Fibroblast of the conjunctiva (primary cell): Measurements from ENCODE around the gene RAB36.

ENCODE experiments used
- DNase-seq: peaks from one replicate; pipeline ENCODE4 v3.0.0-alpha.2; 2010; ENCODE audit warnings: low read depth

Gene RAB36

DNA sequence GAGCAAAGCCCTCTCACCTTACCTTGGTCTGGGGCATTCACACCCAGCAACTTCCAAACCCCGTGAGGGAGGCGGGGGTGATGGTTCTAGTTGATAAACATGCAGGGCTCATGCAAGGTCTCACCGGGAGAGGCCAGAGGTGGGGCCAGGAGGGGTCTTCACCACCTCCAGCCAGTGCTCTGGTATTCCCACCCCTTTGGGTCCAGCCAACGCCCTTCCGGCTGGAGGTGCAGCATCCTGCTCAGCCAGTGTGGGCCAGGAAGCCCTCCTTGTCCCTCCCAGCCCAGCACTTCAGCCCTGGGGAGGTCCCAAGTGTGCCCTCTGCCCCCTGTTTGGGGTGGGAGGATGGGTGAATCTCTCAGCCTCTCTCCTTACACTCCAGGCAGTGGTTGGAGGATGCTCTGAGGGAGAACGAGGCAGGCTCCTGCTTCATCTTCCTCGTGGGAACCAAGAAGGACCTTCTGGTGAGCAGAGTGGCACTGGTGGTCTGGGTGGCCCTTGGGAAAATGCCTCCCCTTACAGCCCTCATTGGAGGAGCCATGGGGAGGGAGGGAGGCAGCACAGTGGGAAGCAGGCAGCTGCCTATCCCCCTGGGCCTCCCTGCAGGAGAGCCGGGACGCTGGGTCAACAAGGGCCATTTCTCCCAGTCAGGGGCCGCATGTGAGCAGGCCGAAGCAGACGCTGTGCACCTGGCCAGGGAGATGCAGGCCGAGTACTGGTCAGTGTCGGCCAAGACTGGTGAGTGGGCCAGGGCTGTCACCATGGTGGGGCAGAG is 13.4 kb downstream of the RAB36 start:
- DNase-seq: no peak

- no peak for DNase-seq
Measured at GRCh38 chr22:23159291-23159630, 14.0 kb downstream of the RAB36 start.

GRCh38 chr22:23161029-23161428 is 15.8 kb downstream of the RAB36 start:
- no peak for DNase-seq

DNA sequence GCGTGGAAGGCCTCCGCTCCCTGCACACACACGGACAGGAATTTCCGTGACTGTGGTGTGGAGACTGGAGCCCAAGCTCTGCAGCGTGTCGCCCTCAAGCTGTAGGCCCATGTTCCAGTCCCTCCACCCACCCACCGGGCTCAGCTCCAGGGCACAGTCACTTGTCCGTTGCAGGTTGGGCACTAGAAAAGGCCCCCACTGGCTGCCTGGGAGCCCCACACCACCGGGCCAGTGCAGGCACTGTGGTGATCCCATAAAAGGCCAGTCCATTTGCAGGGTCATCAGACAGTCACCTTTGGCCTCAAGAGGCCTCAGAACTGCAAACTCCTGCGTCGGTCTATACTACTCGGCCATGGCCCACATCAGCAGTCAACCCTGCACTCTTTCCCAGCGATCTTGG is 16.3 kb downstream of the RAB36 start:
- no peak for DNase-seq

DNA sequence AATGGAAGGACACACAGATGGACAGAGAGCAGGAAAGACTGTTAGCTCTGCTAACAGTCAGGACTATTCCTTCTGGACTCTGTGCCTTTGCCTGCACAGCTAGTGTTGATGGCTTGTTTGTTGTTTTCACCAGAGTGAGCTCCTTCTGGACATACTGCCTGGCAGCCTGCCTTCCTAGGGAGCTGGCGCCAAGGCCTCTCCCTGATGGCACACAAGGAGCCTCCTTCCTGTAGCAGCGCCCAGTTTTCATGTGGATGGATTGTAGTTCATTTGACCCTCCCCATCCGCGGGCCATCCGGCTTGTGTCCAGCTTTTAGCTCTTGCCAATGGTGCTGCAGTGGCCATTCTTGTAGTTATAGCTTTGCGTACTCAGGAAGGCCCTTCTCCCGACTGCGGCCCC is 18.4 kb downstream of the RAB36 start:
- DNase-seq: peak; percentile 18

- DNase-seq: no peak
Measured at GRCh38 chr22:23164091-23164490, 18.8 kb downstream of the RAB36 start.

GRCh38 chr22:23166042-23166831 is 21.0 kb downstream of the RAB36 start:
- DNase-seq: no peak

GRCh38 chr22:23166841-23167616 is 21.8 kb downstream of the RAB36 start:
- DNase-seq: no peak

DNA sequence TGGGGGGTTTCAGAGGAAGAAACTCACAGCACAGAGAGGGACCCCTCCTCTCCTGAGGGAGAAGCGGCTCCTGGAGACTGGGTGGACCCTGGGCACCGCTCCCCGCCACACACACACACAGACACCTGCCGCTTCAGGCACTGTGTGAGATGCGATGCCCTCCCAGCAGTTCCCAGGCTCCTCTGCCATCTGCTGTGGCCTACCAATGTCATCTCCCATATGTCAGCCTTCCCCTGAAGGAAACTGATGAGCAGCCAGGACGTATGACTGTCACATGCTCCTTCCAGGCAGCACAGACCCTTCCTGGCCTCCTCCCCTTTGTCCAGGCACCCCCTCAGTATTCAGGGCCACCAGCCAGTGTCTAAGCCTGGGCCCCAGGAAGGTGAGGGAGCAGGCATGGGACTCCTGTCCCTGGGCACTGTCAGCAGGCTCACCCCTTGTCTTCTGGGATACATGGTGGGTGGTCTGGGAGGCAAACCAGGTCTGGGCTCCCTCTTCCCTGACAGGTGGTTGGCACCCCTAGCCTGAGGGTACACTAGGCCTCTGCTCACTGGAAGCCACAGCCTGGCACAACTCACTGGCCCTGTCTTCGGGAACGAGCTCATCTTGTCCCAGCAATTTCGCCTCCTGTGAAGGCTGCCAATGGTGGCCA is 23.2 kb downstream of the RAB36 start:
- no peak for DNase-seq

DNA sequence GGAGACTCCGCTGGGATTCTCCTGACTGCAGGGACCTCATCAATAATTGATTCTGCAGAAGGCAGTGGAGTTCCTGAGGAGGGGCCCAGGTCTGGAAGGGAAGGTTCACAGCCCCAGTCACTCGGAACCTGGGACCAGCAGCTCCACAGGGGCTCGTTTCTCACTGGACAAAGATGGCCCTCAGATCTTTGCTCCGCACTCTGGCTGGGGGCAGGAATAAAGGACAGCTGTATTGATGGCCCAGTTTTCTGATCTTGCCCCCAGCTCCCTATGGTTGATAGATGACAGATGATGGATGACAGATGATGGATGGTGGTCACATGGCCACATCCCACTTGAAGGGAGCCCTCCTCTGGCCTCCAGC is 23.7 kb downstream of the RAB36 start:
- DNase-seq: no peak

DNA sequence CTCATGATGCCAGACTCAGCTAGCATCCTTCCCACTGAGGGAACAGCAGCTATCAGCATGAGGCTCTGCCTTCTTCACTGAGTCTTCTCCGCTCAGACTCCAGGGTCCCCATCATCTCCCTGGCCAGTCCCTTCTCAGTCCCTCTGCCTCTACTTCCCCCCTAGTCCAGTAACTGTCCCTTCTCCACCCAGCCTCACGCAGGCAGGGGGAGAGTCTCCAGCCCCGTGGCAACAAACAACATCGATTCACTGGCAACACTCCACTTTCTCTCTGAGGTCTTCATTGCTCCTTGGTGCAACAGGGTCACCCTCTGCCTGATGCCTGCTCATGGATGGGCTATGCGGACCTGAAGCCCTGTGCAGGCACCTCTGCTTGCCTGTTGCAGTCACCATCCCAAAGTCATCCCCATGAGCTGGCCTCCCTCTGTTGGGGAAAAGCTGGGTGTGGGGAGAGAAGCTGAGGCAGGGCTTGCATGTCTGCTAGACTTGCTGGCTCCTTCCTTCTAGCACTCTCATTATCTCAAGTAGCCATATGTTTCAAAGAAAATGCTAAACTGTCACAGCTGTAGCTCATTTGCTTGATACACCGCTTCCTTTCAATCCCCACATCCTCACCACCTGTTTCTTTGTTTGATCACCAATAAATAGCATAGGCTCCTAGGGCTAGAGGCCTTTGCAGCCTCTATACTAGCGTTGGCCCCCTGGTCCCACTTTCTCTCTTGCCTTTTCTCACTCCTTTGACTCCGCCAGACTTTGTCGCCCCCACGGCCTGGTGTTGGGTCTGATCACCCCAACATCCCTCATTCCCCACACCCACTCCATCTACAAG is 30.8 kb downstream of the RAB36 start:
- DNase-seq: no peak

DNA sequence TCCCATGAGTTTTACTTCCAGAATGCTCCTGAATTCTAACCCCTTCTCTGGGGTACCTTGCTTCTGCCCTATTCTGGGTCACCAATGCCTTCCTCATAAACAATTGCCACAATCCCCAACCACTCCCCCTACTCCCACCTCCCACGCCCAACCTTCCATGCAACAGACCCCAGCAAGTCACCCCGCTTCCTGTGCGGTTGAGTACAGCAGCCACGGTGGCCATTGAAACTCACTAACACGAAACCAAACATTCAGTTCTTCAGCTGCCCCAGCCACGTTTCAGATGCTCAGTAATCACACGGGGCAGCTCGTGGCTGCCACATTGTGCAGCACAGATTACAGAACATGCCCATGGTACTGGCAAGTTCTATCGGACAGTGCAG is 31.4 kb downstream of the RAB36 start:
- DNase-seq: no peak

DNA sequence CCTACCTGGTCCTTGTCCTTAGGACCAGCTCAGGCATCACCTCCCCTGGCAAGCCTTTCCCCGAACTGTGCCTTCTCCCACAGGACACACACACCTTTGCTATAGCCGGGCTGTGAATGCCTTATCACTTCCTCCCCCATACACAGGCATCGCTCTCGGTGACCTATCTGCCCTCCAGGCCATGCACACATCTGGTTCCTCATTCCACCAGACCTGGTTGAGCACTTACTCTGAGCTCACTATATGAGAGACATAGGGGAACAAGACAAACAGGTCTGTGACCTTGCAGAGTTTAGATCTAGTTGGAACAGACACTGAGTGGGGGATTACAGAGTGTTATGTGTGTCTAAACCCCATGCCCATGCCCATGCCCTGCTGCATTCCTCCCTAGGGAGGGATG is 31.9 kb downstream of the RAB36 start:
- no peak for DNase-seq

DNA sequence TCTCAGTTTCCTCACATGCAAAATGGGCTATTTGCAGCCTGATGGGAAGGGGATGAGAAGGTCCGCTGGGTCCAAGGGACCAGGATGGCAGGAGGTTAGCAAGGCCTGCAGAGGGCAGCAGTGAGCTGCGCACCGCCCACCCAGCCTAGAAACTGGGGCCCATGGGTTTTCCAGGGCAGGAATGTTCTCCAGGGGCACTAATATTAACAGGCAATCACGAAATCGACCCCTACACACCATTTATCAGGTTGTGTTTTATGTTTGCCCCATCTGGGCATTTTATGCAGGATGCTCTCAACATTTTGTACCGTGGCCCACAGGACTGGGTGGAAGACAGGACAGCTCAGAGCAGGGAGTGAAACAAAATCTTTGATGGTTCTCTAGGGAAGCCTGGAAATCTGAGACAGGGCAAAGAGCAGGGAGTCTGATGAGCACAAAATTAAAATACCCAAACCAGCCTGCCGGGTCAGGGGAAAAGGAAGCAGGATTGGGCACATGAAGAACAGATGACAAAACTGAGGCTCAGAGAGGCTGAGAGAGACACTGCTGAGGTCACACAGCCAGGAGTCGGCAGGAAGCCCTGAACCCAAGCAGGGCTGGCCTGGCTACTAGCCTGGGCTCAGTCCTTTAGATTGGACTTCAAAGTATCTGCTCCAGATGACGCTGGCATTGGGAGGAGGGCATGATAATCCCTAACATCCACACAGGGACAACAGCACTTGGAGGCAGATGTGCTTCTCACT is 33.4 kb downstream of the RAB36 start:
- peak; percentile 23 for DNase-seq

DNA sequence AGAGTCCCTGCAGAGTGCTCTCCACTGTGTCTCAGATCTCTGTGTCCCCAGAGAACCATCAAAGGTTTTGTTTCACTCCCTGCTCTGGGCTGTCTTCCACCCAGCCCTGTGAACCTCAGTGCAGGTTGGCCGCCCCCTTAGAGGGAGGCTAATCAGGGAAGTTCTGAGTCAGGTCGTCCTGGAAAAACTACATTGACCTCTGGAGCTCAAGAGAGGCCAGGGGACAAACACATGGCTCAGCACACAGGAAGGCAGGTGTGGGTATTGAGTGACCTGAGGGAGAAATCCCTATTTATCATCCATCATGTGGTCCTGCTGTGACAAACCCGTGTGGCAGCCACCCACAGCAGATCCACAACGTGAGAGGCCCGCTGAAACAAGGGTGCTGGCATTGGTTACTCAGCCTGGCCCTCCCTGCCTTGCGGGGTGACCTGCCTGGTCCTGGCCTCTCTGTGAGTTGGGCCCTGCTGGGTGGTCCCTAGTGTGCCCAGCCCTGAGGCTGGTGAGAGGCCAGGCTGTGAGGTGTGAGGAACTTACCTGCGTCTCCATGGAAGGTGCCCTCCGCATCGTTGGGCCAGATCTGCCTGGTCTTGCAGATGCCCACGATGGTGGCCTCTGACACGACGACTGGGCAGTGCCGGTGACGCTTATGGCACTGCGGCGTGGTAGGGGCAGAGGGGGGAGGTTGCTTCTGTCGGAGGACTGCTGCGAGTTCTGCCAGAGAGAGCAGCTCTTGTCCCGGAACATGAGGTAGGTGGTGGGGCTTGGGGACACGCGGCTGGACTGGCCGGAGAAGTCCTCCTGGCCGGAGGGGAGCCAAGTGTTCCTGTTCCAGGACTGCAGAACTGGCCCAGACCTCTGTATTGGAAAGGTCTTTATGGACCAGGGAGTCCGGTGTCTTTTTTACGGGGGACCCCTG is 34.4 kb downstream of the RAB36 start:
- no peak for DNase-seq

DNA sequence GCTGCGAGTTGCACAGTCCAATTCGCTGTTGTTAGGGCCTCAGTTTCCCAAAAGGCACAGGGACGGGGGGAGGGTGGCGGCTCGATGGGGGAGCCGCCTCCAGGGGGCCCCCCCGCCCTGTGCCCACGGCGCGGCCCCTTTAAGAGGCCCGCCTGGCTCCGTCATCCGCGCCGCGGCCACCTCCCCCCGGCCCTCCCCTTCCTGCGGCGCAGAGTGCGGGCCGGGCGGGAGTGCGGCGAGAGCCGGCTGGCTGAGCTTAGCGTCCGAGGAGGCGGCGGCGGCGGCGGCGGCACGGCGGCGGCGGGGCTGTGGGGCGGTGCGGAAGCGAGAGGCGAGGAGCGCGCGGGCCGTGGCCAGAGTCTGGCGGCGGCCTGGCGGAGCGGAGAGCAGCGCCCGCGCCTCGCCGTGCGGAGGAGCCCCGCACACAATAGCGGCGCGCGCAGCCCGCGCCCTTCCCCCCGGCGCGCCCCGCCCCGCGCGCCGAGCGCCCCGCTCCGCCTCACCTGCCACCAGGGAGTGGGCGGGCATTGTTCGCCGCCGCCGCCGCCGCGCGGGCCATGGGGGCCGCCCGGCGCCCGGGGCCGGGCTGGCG is 35.1 kb downstream of the RAB36 start, which contains the start of gene BCR:
Gene BCR (plus strand): TSS at position 209 of the 592 bp plus-strand sequence. CDS start 452 bp downstream, outside the sequence.
- DNase-seq: peak; percentile 16

DNA sequence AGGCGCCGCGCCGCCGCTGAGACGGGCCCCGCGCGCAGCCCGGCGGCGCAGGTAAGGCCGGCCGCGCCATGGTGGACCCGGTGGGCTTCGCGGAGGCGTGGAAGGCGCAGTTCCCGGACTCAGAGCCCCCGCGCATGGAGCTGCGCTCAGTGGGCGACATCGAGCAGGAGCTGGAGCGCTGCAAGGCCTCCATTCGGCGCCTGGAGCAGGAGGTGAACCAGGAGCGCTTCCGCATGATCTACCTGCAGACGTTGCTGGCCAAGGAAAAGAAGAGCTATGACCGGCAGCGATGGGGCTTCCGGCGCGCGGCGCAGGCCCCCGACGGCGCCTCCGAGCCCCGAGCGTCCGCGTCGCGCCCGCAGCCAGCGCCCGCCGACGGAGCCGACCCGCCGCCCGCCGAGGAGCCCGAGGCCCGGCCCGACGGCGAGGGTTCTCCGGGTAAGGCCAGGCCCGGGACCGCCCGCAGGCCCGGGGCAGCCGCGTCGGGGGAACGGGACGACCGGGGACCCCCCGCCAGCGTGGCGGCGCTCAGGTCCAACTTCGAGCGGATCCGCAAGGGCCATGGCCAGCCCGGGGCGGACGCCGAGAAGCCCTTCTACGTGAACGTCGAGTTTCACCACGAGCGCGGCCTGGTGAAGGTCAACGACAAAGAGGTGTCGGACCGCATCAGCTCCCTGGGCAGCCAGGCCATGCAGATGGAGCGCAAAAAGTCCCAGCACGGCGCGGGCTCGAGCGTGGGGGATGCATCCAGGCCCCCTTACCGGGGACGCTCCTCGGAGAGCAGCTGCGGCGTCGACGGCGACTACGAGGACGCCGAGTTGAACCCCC is 35.8 kb downstream of the RAB36 start:
- DNase-seq: no peak

DNA sequence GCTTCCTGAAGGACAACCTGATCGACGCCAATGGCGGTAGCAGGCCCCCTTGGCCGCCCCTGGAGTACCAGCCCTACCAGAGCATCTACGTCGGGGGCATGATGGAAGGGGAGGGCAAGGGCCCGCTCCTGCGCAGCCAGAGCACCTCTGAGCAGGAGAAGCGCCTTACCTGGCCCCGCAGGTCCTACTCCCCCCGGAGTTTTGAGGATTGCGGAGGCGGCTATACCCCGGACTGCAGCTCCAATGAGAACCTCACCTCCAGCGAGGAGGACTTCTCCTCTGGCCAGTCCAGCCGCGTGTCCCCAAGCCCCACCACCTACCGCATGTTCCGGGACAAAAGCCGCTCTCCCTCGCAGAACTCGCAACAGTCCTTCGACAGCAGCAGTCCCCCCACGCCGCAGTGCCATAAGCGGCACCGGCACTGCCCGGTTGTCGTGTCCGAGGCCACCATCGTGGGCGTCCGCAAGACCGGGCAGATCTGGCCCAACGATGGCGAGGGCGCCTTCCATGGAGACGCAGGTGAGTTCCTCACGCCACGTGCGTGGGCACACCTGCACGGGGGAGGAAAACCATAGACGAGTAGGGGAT is 36.5 kb downstream of the RAB36 start:
- no peak for DNase-seq
